ENCODE data around the gene ALDH4A1. TPM values are rescaled to one million over a fixed set of nuclear protein-coding genes. Genes with fewer than 3 reads are reported as not detected.
"Not testable (repeated sequence)": the region's sequence is repeated elsewhere in the genome, so short reads cannot be mapped to it uniquely, and the experiment has no call there.

ALDH4A1 gene
- total and polyA plus RNA-seq, 4 donors = 4.8 to 12.7 (median 9.5) TPM

- H3K4me3 ChIP-seq (ENCODE audit: low read length in 2 of 2) = no peak overlapping the region
- no peak for DNase-seq
- ATAC-seq (ENCODE audit: low FRiP score) = no peak
- intact Hi-C loops (cut with DNase I) = no loop called here
- no peaks in the 10 kb centered on the region for H3K36me3 ChIP-seq (ENCODE audit: control insufficient read depth in 1 of 2, insufficient read depth in 2 of 2, low read length in 1 of 2)
- WGBS, 2 donors = 60 to 64% methylated on average over 6 of the region's 6 CpGs
- H3K27ac ChIP-seq (ENCODE audit: low read depth in 1 of 2, low read length in 2 of 2) = no peak overlapping the region
- no peaks in the 10 kb centered on the region for H3K9me3 ChIP-seq (ENCODE audit: control insufficient read depth, low read length)
- no peaks in the 10 kb centered on the region for H3K4me1 ChIP-seq (ENCODE audit: control insufficient read depth in 1 of 2, insufficient read depth in 2 of 2, low read length in 2 of 2)
- H3K27me3 ChIP-seq (ENCODE audit: control insufficient read depth in 1 of 2, insufficient read depth in 2 of 2, low read length in 1 of 2) = no peaks in the 10 kb centered on the region
Observed at GRCh38 chr1:18855573-18855972, 46.8 kb downstream of the ALDH4A1 start.

GRCh38 chr1:18854331-18855025, 47.9 kb downstream of the ALDH4A1 start:
- Histone ChIP-seq H3K4me1 (ENCODE audit: control insufficient read depth in 1 of 2, insufficient read depth in 2 of 2, low read length in 2 of 2) (no peaks in the 10 kb centered on the region), H3K36me3 (ENCODE audit: control insufficient read depth in 1 of 2, insufficient read depth in 2 of 2, low read length in 1 of 2) (no peaks in the 10 kb centered on the region), H3K27ac (ENCODE audit: low read depth in 1 of 2, low read length in 2 of 2) (no peak overlapping the region), H3K27me3 (ENCODE audit: control insufficient read depth in 1 of 2, insufficient read depth in 2 of 2, low read length in 1 of 2) (no peaks in the 10 kb centered on the region), H3K4me3 (ENCODE audit: low read length in 2 of 2) (no peak overlapping the region), H3K9me3 (ENCODE audit: control insufficient read depth, low read length) (no peaks in the 10 kb centered on the region)
- ATAC-seq (ENCODE audit: low FRiP score) (peak; percentile 19), DNase-seq (no peak)
- intact Hi-C loops (cut with DNase I) = no loop called here
- WGBS, 2 donors = 88 to 89% methylated on average over 49 of the region's 49 CpGs

- peak in 1 of 2 donors; percentile 64 for DNase-seq
- Histone ChIP-seq H3K27me3 (ENCODE audit: control insufficient read depth in 1 of 2, insufficient read depth in 2 of 2, low read length in 1 of 2) (no peaks in the 10 kb centered on the region), H3K4me1 (ENCODE audit: control insufficient read depth in 1 of 2, insufficient read depth in 2 of 2, low read length in 2 of 2) (no peaks in the 10 kb centered on the region), H3K27ac (ENCODE audit: low read depth in 1 of 2, low read length in 2 of 2) (no peak overlapping the region), H3K4me3 (ENCODE audit: low read length in 2 of 2) (no peak overlapping the region), H3K36me3 (ENCODE audit: control insufficient read depth in 1 of 2, insufficient read depth in 2 of 2, low read length in 1 of 2) (no peaks in the 10 kb centered on the region), H3K9me3 (ENCODE audit: control insufficient read depth, low read length) (no peaks in the 10 kb centered on the region)
- intact Hi-C loops (cut with DNase I) = no loop called here
- no peak for ATAC-seq (ENCODE audit: low FRiP score)
- 40 to 60% methylated on average over 6 of the region's 6 CpGs for WGBS, 2 donors
Observed at GRCh38 chr1:18852501-18852900, 49.9 kb downstream of the ALDH4A1 start.

GRCh38 chr1:18849261-18849711, 53.1 kb downstream of the ALDH4A1 start:
- DNase-seq = peak in 1 of 2 donors; percentile 47
- no peak for ATAC-seq (ENCODE audit: low FRiP score)

GRCh38 chr1:18847723-18848122, 54.6 kb downstream of the ALDH4A1 start:
- ATAC-seq (ENCODE audit: low FRiP score); H3K27me3 ChIP-seq (ENCODE audit: control insufficient read depth in 1 of 2, insufficient read depth in 2 of 2, low read length in 1 of 2); H3K4me3 ChIP-seq (ENCODE audit: low read length in 2 of 2); DNase-seq; intact Hi-C loops (cut with DNase I); H3K4me1 ChIP-seq (ENCODE audit: control insufficient read depth in 1 of 2, insufficient read depth in 2 of 2, low read length in 2 of 2); H3K9me3 ChIP-seq (ENCODE audit: control insufficient read depth, low read length); H3K27ac ChIP-seq (ENCODE audit: low read depth in 1 of 2, low read length in 2 of 2); H3K36me3 ChIP-seq (ENCODE audit: control insufficient read depth in 1 of 2, insufficient read depth in 2 of 2, low read length in 1 of 2): not testable (repeated sequence)
- whole genome bisulfite sequencing, 2 donors = 80 to 90% methylated on average over 2 of the region's 2 CpGs

More at GRCh38 chr1:18849261-18849711, 53.1 kb downstream of the ALDH4A1 start:
- Histone ChIP-seq H3K4me1 (ENCODE audit: control insufficient read depth in 1 of 2, insufficient read depth in 2 of 2, low read length in 2 of 2) (no peaks in the 10 kb centered on the region), H3K36me3 (ENCODE audit: control insufficient read depth in 1 of 2, insufficient read depth in 2 of 2, low read length in 1 of 2) (no peaks in the 10 kb centered on the region), H3K27ac (ENCODE audit: low read depth in 1 of 2, low read length in 2 of 2) (no peak overlapping the region), H3K27me3 (ENCODE audit: control insufficient read depth in 1 of 2, insufficient read depth in 2 of 2, low read length in 1 of 2) (no peaks in the 10 kb centered on the region), H3K4me3 (ENCODE audit: low read length in 2 of 2) (no peak overlapping the region), H3K9me3 (ENCODE audit: control insufficient read depth, low read length) (peaks cover 2% of the 10 kb centered on the region)
- intact Hi-C loops (cut with DNase I) = no loop called here
- WGBS, 2 donors = 62 to 63% methylated on average over 11 of the region's 11 CpGs

GRCh38 chr1:18840145-18840544, 62.2 kb downstream of the ALDH4A1 start:
- H3K9me3 ChIP-seq (ENCODE audit: control insufficient read depth, low read length) = peaks cover 5% of the 10 kb centered on the region
- WGBS, 2 donors = 90 to 92% methylated on average over 16 to 17 of the region's 17 CpGs
- no peaks in the 10 kb centered on the region for H3K27me3 ChIP-seq (ENCODE audit: control insufficient read depth in 1 of 2, insufficient read depth in 2 of 2, low read length in 1 of 2)
- no peaks in the 10 kb centered on the region for H3K4me1 ChIP-seq (ENCODE audit: control insufficient read depth in 1 of 2, insufficient read depth in 2 of 2, low read length in 2 of 2)
- DNase-seq = no peak
- H3K27ac ChIP-seq (ENCODE audit: low read depth in 1 of 2, low read length in 2 of 2) = no peak overlapping the region
- H3K36me3 ChIP-seq (ENCODE audit: control insufficient read depth in 1 of 2, insufficient read depth in 2 of 2, low read length in 1 of 2) = no peaks in the 10 kb centered on the region
- intact Hi-C loops (cut with DNase I) = no loop called here
- no peak for ATAC-seq (ENCODE audit: low FRiP score)
- H3K4me3 ChIP-seq (ENCODE audit: low read length in 2 of 2) = no peak overlapping the region

- Histone ChIP-seq H3K4me1 (ENCODE audit: control insufficient read depth in 1 of 2, insufficient read depth in 2 of 2, low read length in 2 of 2) (no peaks in the 10 kb centered on the region), H3K4me3 (ENCODE audit: low read length in 2 of 2) (no peak overlapping the region), H3K36me3 (ENCODE audit: control insufficient read depth in 1 of 2, insufficient read depth in 2 of 2, low read length in 1 of 2) (no peaks in the 10 kb centered on the region), H3K9me3 (ENCODE audit: control insufficient read depth, low read length) (peaks cover 3% of the 10 kb centered on the region), H3K27me3 (ENCODE audit: control insufficient read depth in 1 of 2, insufficient read depth in 2 of 2, low read length in 1 of 2) (no peaks in the 10 kb centered on the region), H3K27ac (ENCODE audit: low read depth in 1 of 2, low read length in 2 of 2) (no peak overlapping the region)
- 69 to 70% methylated on average over 5 of the region's 5 CpGs for WGBS, 2 donors
- ATAC-seq (ENCODE audit: low FRiP score) = no peak
- peak in 1 of 2 donors; percentile 26 for DNase-seq
- intact Hi-C loops (cut with DNase I) = no loop called here
Observed at GRCh38 chr1:18836654-18837053, 65.7 kb downstream of the ALDH4A1 start.

GRCh38 chr1:18832319-18832718, 70.0 kb downstream of the ALDH4A1 start:
- intact Hi-C loops (cut with DNase I); DNase-seq; H3K27ac ChIP-seq (ENCODE audit: low read depth in 1 of 2, low read length in 2 of 2); H3K4me3 ChIP-seq (ENCODE audit: low read length in 2 of 2); H3K4me1 ChIP-seq (ENCODE audit: control insufficient read depth in 1 of 2, insufficient read depth in 2 of 2, low read length in 2 of 2); H3K9me3 ChIP-seq (ENCODE audit: control insufficient read depth, low read length); ATAC-seq (ENCODE audit: low FRiP score); H3K36me3 ChIP-seq (ENCODE audit: control insufficient read depth in 1 of 2, insufficient read depth in 2 of 2, low read length in 1 of 2); H3K27me3 ChIP-seq (ENCODE audit: control insufficient read depth in 1 of 2, insufficient read depth in 2 of 2, low read length in 1 of 2): not testable (repeated sequence)
- 36 to 47% methylated on average over 1 of the region's 1 CpG for WGBS, 2 donors

- intact Hi-C loops (cut with DNase I) = no loop called here
- Histone ChIP-seq H3K4me3 (ENCODE audit: low read length in 2 of 2) (no peak overlapping the region), H3K27ac (ENCODE audit: low read depth in 1 of 2, low read length in 2 of 2) (no peak overlapping the region), H3K9me3 (ENCODE audit: control insufficient read depth, low read length) (peaks cover 7% of the 10 kb centered on the region), H3K4me1 (ENCODE audit: control insufficient read depth in 1 of 2, insufficient read depth in 2 of 2, low read length in 2 of 2) (no peaks in the 10 kb centered on the region), H3K36me3 (ENCODE audit: control insufficient read depth in 1 of 2, insufficient read depth in 2 of 2, low read length in 1 of 2) (no peaks in the 10 kb centered on the region), H3K27me3 (ENCODE audit: control insufficient read depth in 1 of 2, insufficient read depth in 2 of 2, low read length in 1 of 2) (no peaks in the 10 kb centered on the region)
- ATAC-seq (ENCODE audit: low FRiP score) (no peak), DNase-seq (peak in 1 of 2 donors; percentile 62)
- WGBS, 2 donors = 95 to 97% methylated on average over 2 of the region's 2 CpGs
Observed at GRCh38 chr1:18831656-18832055, 70.7 kb downstream of the ALDH4A1 start.
